Keratinocyte (primary cell): ENCODE measurements around the gene SMTNL1. TPM values are rescaled to one million over a fixed set of nuclear protein-coding genes. Genes with fewer than 3 reads are reported as not detected.

Source experiments
- DNase-seq: peaks from one replicate; pipeline ENCODE4 v3.0.0-alpha.2; 2011; ENCODE audit warnings: low read depth, missing footprints, low spot score
- FAIRE-seq: peaks from 2 replicates; lab custom pipeline; 2011; peaks lifted over from hg19 to GRCh38; lab: Jason Lieb, UNC
- H2AFZ ChIP-seq: 2 replicates; pipeline ENCODE4 v1.6.0; 2012; ENCODE audit warnings: low read length, control low read depth, inconsistent platforms; ENCODE audit not compliant: control insufficient read depth
- H3K27ac ChIP-seq: 2 replicates; pipeline ENCODE4 v1.5.1; 2011; ENCODE audit warnings: low read length; ENCODE audit not compliant: control insufficient read depth, insufficient read depth
- H3K27me3 ChIP-seq: 3 replicates; pipeline ENCODE4 v1.6.0; 2011; ENCODE audit warnings: low read length; ENCODE audit not compliant: control insufficient read depth, insufficient read depth; ENCODE audit errors: extremely low read depth
- H3K36me3 ChIP-seq, 2 experiments: 2 replicates in 1 of 2; 3 replicates in 1 of 2; pipeline ENCODE4 v1.5.1; 2011; ENCODE audit warnings: low read length in 2 of 2, mild to moderate bottlenecking in 1 of 2; ENCODE audit not compliant: control insufficient read depth in 2 of 2, insufficient read depth in 2 of 2; ENCODE audit errors: extremely low read depth in 1 of 2
- H3K4me1 ChIP-seq: 3 replicates; pipeline ENCODE4 v1.5.1; 2011; ENCODE audit warnings: low read length; ENCODE audit not compliant: control insufficient read depth, insufficient read depth; ENCODE audit errors: extremely low read depth
- H3K4me2 ChIP-seq: 3 replicates; pipeline ENCODE4 v1.6.0; 2011; ENCODE audit warnings: low read depth, low read length; ENCODE audit not compliant: control insufficient read depth, insufficient read depth; ENCODE audit errors: extremely low read depth
- H3K4me3 ChIP-seq, 3 experiments: fragments of 200-600 bp in 1 of 3; sonication (generic) in 1 of 3; 2 replicates in 2 of 3; 3 replicates in 1 of 3; pipeline ENCODE4 v1.5.1; 2011 to 2016; ENCODE audit warnings: low read length in 3 of 3, mild to moderate bottlenecking in 3 of 3, control low read depth in 2 of 3, inconsistent platforms in 1 of 3, low read depth in 1 of 3, mixed read lengths in 1 of 3, mixed run types in 1 of 3, moderate library complexity in 1 of 3; ENCODE audit not compliant: control insufficient read depth in 2 of 3, insufficient read depth in 2 of 3; ENCODE audit errors: extremely low read depth in 1 of 3
- H3K79me2 ChIP-seq: 2 replicates; pipeline ENCODE4 v1.6.0; 2012; ENCODE audit warnings: low read length; ENCODE audit not compliant: control insufficient read depth, insufficient read depth
- H3K9ac ChIP-seq: 3 replicates; pipeline ENCODE4 v1.6.0; 2011; ENCODE audit warnings: low read length; ENCODE audit not compliant: control insufficient read depth, insufficient read depth; ENCODE audit errors: extremely low read depth
- H3K9me1 ChIP-seq: 3 replicates; pipeline ENCODE4 v1.6.0; 2011; ENCODE audit warnings: low read length; ENCODE audit not compliant: control insufficient read depth, insufficient read depth; ENCODE audit errors: extremely low read depth
- H3K9me3 ChIP-seq: 2 replicates; pipeline ENCODE4 v1.5.1; 2012; ENCODE audit warnings: low read depth, low read length; ENCODE audit not compliant: control insufficient read depth
- H4K20me1 ChIP-seq: 3 replicates; pipeline ENCODE4 v1.6.0; 2011; ENCODE audit warnings: low read length; ENCODE audit not compliant: control insufficient read depth, insufficient read depth; ENCODE audit errors: extremely low read depth
- CTCF ChIP-seq, 3 experiments: IDR thresholded peaks in 1 of 3; conservative IDR thresholded peaks in 1 of 3; optimal IDR thresholded peaks in 1 of 3; 2 replicates in 2 of 3; 3 replicates in 1 of 3; pipeline versions ENCODE3 to v1.5.1; 2011; ENCODE audit warnings: low read length in 3 of 3, mild to moderate bottlenecking in 3 of 3, moderate library complexity in 2 of 3, control low read depth in 1 of 3, inconsistent platforms in 1 of 3; ENCODE audit not compliant: insufficient read depth in 2 of 3; ENCODE audit errors: extremely low read depth in 1 of 3
- EZH2 ChIP-seq: IDR thresholded peaks from one replicate; pipeline ENCODE4 v1.6.1; 2012; ENCODE audit warnings: inconsistent platforms, mild to moderate bottlenecking, low read length, moderate library complexity
- dilution Hi-C: fragments of 300-500 bp; cut with MboI; formaldehyde crosslinking; loops from one replicate; pipeline ENCODE4 v1.7.0; 2020; ENCODE audit warnings: low sequenced_read_pairs; ENCODE audit not compliant: extremely low pct_ligation_motif_present
- polyA plus RNA-seq, 5 experiments: library from polyadenylated mRNA; depleted of rRNA in 3 of 5; stranded (reverse) in 3 of 5; stranded (forward) in 1 of 5; unstranded in 1 of 5; fragments of >200 nt; gene quantifications; 1 replicate in 1 of 5; 2 replicates in 3 of 5; 3 replicates in 1 of 5; pipeline versions ENCODE4 v1.2.1 to v1.2.3, GENCODE V29; 2011 to 2012; ENCODE audit warnings: missing spikeins in 2 of 5, low read depth in 1 of 5, low replicate concordance in 1 of 5

The SMTNL1 gene
- polyA plus RNA-seq, 1 donor (not counting 4 experiments of a cell fraction or from before 2014, with no cell fraction given), result not detected

GRCh38 chr11:57501953-57502352, 35.4 kb upstream of the SMTNL1 start:
- no peak for DNase-seq
- Histone ChIP-seq H2AFZ (no peak overlapping the region), H3K4me3 (no peak overlapping the region), H3K4me1 (peaks cover 9% of the 10 kb centered on the region), H3K79me2 (no peaks in the 10 kb centered on the region), H4K20me1 (no peaks in the 10 kb centered on the region), H3K9me1 (no peaks in the 10 kb centered on the region), H3K36me3 (no peaks in the 10 kb centered on the region), H3K27me3 (no peaks in the 10 kb centered on the region), H3K9me3 (no peaks in the 10 kb centered on the region), H3K4me2 (no peak overlapping the region), H3K9ac (no peak overlapping the region), H3K27ac (no peak overlapping the region)
- TF ChIP-seq EZH2 (no peak), CTCF (optimal IDR thresholded peaks at IDR 0.05 in 1 of 3, IDR thresholded peaks at IDR 0.05 in 1 of 3, conservative IDR thresholded peaks at IDR 0.05 in 1 of 3; ENCODE audit: extremely low read depth in 1 of 3, insufficient read depth in 2 of 3, low read length in 3 of 3) (no peak)
- dilution Hi-C loops, result no loop called here
- no peak for FAIRE-seq

- Histone ChIP-seq H3K27me3 (no peaks in the 10 kb centered on the region), H3K9me3 (no peaks in the 10 kb centered on the region), H2AFZ (no peak overlapping the region), H3K9me1 (no peaks in the 10 kb centered on the region), H3K36me3 (no peaks in the 10 kb centered on the region), H3K4me1 (peaks cover 9% of the 10 kb centered on the region), H3K79me2 (no peaks in the 10 kb centered on the region), H3K4me3 (no peak overlapping the region), H4K20me1 (no peaks in the 10 kb centered on the region), H3K4me2 (no peak overlapping the region), H3K27ac (no peak overlapping the region), H3K9ac (no peak overlapping the region)
- dilution Hi-C loops, result no loop called here
- DNase-seq, result no peak
- no peak for TF ChIP-seq CTCF (optimal IDR thresholded peaks at IDR 0.05 in 1 of 3, IDR thresholded peaks at IDR 0.05 in 1 of 3, conservative IDR thresholded peaks at IDR 0.05 in 1 of 3; ENCODE audit: extremely low read depth in 1 of 3, insufficient read depth in 2 of 3, low read length in 3 of 3)
- no peak for TF ChIP-seq EZH2
- FAIRE-seq, result no peak
Observed at GRCh38 chr11:57502376-57502775, 35.0 kb upstream of the SMTNL1 start.
